Measurements from ENCODE around the gene AKR1D1. TPM values are rescaled to one million over a fixed set of nuclear protein-coding genes. Genes with fewer than 3 reads are reported as not detected.

AKR1D1 gene
- total and polyA plus RNA-seq, 2 donors (not counting 3 experiments of a cell fraction or from before 2014, with no cell fraction given), result not detected

GRCh38 chr7:138083859-138084258 is 7.6 kb downstream of the AKR1D1 start:
- no peaks in the 10 kb centered on the region for H3K79me2 ChIP-seq (ENCODE audit: control insufficient read depth, insufficient read depth, low read length)
- no TSS peak for BruUV-seq (replicated peaks)
- FAIRE-seq (no peak), DNase-seq (ENCODE audit: low read depth, low spot score) (no peak)
- intact Hi-C loops (cut with micrococcal nuclease) (no loop called here), dilution Hi-C loops (cut with MboI; ENCODE audit: extremely low pct_ligation_motif_present, low sequenced_read_pairs) (no loop called here)
- TF ChIP-seq GATA2 (IDR thresholded peaks at IDR 0.05; ENCODE audit: insufficient read depth, insufficient read length, low read depth, low read length) (no peak), POLR2A (IDR thresholded peaks at IDR 0.05; ENCODE audit: low read depth, low read length) (no peak), JUN (IDR thresholded peaks at IDR 0.05; ENCODE audit: borderline replicate concordance, insufficient read depth, insufficient read length, low read depth) (no peak), CTCF (IDR thresholded peaks at IDR 0.05; ENCODE audit: extremely low read depth in 1 of 2, insufficient read depth in 1 of 2, low read depth in 1 of 2, low read length in 2 of 2) (no peak), FOS (IDR thresholded peaks at IDR 0.05; ENCODE audit: borderline replicate concordance, insufficient read depth, low read length) (no peak)
- H3K36me3 ChIP-seq (ENCODE audit: control insufficient read depth in 2 of 2, extremely low read depth in 1 of 2, insufficient read depth in 2 of 2, low read length in 2 of 2), result no peaks in the 10 kb centered on the region
- ChIA-PET POLR2A (no interaction called here), CTCF (no interaction called here)
- H3K9me1 ChIP-seq (replicated peaks; ENCODE audit: control insufficient read depth, extremely low read depth, insufficient read depth, low read length), result no peaks in the 10 kb centered on the region
- H3K9ac ChIP-seq (replicated peaks; ENCODE audit: extremely low read depth, insufficient read depth, low read length), result no peak overlapping the region
- H4K20me1 ChIP-seq (replicated peaks; ENCODE audit: control insufficient read depth, extremely low read depth, insufficient read depth, low read length), result no peaks in the 10 kb centered on the region
- H3K4me2 ChIP-seq (ENCODE audit: insufficient read depth, low read length), result no peak overlapping the region
- H3K4me1 ChIP-seq (ENCODE audit: control insufficient read depth, extremely low read depth, insufficient read depth, low read length), result no peaks in the 10 kb centered on the region
- no peak overlapping the region for H3K27ac ChIP-seq (ENCODE audit: insufficient read depth, low read depth, low read length)
- H2AFZ ChIP-seq (ENCODE audit: low read depth, low read length), result no peak overlapping the region
- H3K4me3 ChIP-seq (replicated peaks in 1 of 3; ENCODE audit: insufficient read depth in 1 of 3, low read depth in 1 of 3, low read length in 3 of 3), result no peak overlapping the region
- no peaks in the 10 kb centered on the region for H3K27me3 ChIP-seq (ENCODE audit: control insufficient read depth in 2 of 2, insufficient read depth in 2 of 2, low read length in 2 of 2)
- no peaks in the 10 kb centered on the region for H3K9me3 ChIP-seq (replicated peaks; ENCODE audit: control insufficient read depth, insufficient read depth, low read length)

DNA sequence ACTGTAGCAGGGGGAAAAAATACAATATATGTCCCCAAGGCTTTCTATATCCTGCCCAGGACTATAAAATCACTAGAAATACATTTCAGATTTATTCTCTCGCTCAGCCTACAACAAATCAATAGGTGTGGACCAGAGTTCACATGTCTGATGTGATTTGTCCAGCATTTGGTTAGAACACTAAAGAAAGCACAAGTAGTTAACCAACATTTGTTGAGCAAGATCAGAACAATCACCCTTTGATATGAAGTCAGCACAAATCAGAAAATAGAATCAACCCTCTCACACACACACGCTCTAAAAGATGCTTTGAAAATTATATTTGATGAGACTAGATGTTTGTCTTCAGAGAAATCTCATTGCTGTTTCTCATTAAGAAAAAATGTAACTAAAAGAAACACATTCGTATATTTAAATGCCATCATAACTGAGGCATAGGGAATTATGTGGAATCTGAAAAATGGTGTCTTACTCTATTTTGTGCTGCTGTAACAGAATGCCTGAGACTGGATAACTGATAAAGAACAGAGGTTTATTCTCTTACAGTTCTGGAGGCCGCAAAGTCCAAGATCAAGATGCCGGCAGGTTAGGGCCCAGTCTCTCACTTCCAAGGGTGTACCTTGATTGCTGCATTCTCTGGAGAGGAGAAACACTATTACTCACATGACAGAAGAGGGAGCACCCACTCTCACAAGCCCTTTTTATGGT is 10.5 kb downstream of the AKR1D1 start:
- Histone ChIP-seq H3K9me1 (replicated peaks; ENCODE audit: control insufficient read depth, extremely low read depth, insufficient read depth, low read length) (no peaks in the 10 kb centered on the region), H3K4me3 (replicated peaks in 1 of 3; ENCODE audit: insufficient read depth in 1 of 3, low read depth in 1 of 3, low read length in 3 of 3) (no peak overlapping the region), H3K36me3 (ENCODE audit: control insufficient read depth in 2 of 2, extremely low read depth in 1 of 2, insufficient read depth in 2 of 2, low read length in 2 of 2) (no peaks in the 10 kb centered on the region), H3K4me1 (ENCODE audit: control insufficient read depth, extremely low read depth, insufficient read depth, low read length) (no peaks in the 10 kb centered on the region), H3K27ac (ENCODE audit: insufficient read depth, low read depth, low read length) (no peak overlapping the region), H3K9me3 (replicated peaks; ENCODE audit: control insufficient read depth, insufficient read depth, low read length) (no peaks in the 10 kb centered on the region), H4K20me1 (replicated peaks; ENCODE audit: control insufficient read depth, extremely low read depth, insufficient read depth, low read length) (no peaks in the 10 kb centered on the region), H3K4me2 (ENCODE audit: insufficient read depth, low read length) (no peak overlapping the region), H2AFZ (ENCODE audit: low read depth, low read length) (no peak overlapping the region), H3K9ac (replicated peaks; ENCODE audit: extremely low read depth, insufficient read depth, low read length) (no peak overlapping the region), H3K27me3 (ENCODE audit: control insufficient read depth in 2 of 2, insufficient read depth in 2 of 2, low read length in 2 of 2) (no peaks in the 10 kb centered on the region), H3K79me2 (ENCODE audit: control insufficient read depth, insufficient read depth, low read length) (no peaks in the 10 kb centered on the region)
- ChIA-PET POLR2A (no interaction called here), CTCF (interaction anchor here (1.2 kb wide), 1 partner anchor 652 kb away, joined by 3 read pairs; no protein-coding TSS in a partner anchor)
- FAIRE-seq, result no peak
- TF ChIP-seq JUN (IDR thresholded peaks at IDR 0.05; ENCODE audit: borderline replicate concordance, insufficient read depth, insufficient read length, low read depth) (no peak), GATA2 (IDR thresholded peaks at IDR 0.05; ENCODE audit: insufficient read depth, insufficient read length, low read depth, low read length) (no peak), FOS (IDR thresholded peaks at IDR 0.05; ENCODE audit: borderline replicate concordance, insufficient read depth, low read length) (no peak), POLR2A (IDR thresholded peaks at IDR 0.05; ENCODE audit: low read depth, low read length) (no peak), MAX (IDR thresholded peaks at IDR 0.05; ENCODE audit: insufficient read depth, insufficient read length) (no peak), POLR2AphosphoS5 (IDR thresholded peaks at IDR 0.05; ENCODE audit: insufficient read depth, low read depth, low read length) (no peak), EZH2 (IDR thresholded peaks at IDR 0.05; ENCODE audit: borderline replicate concordance, low read depth, low read length, severe bottlenecking) (no peak), CTCF (IDR thresholded peaks at IDR 0.05; ENCODE audit: extremely low read depth in 1 of 2, insufficient read depth in 1 of 2, low read depth in 1 of 2, low read length in 2 of 2) (no peak), MYC (IDR thresholded peaks at IDR 0.05; ENCODE audit: low read depth, low read length) (no peak)
- no TSS peak for BruUV-seq (replicated peaks)
- no peak for DNase-seq (ENCODE audit: low read depth, low spot score)
- intact Hi-C loops (cut with micrococcal nuclease), result no loop called here
- dilution Hi-C loops (cut with MboI; ENCODE audit: extremely low pct_ligation_motif_present, low sequenced_read_pairs), result no loop called here
